Spleen (tissue), 7 donors: Measurements from ENCODE around the gene RHO.
"Not testable (repeated sequence)": the region's sequence is repeated elsewhere in the genome, so short reads cannot be mapped to it uniquely, and the experiment has no call there.

Experiments used
- CTCF ChIP-seq, 11 experiments: fragments of 200-600 bp in 7 of 11; fragments of 450-650 bp in 4 of 11; sonication (generic) in 4 of 11; IDR thresholded peaks in 8 of 11; conservative IDR thresholded peaks in 3 of 11; 1 replicate in 7 of 11; 2 replicates in 4 of 11; pipeline versions ENCODE4 v1.4.0 to v1.8.0; 2016 to 2021; ENCODE audit warnings: antibody characterized with exemption in 11 of 11, inconsistent platforms in 4 of 11, mild to moderate bottlenecking in 1 of 11
- POLR2A ChIP-seq, 3 donors: fragments of 450-650 bp; IDR thresholded peaks; one replicate each; pipeline ENCODE4 v1.5.1; 2017; ENCODE audit warnings: antibody characterized with exemption in 3 of 3, mild to moderate bottlenecking in 1 of 3
- POLR2AphosphoS5 ChIP-seq, 3 donors: sonication (generic); formaldehyde crosslinking; IDR thresholded peaks; one replicate each; pipeline ENCODE4 v1.5.1; 2017; ENCODE audit warnings: antibody characterized with exemption in 3 of 3
- donor health status: DM: no; HTN: no; CAD: no; lungs with moderate emphysema.
- donor health status: DM: no; HTN: no; CAD: no.
- donor health status: DM: no; HTN: no; CAD: no.

DNA sequence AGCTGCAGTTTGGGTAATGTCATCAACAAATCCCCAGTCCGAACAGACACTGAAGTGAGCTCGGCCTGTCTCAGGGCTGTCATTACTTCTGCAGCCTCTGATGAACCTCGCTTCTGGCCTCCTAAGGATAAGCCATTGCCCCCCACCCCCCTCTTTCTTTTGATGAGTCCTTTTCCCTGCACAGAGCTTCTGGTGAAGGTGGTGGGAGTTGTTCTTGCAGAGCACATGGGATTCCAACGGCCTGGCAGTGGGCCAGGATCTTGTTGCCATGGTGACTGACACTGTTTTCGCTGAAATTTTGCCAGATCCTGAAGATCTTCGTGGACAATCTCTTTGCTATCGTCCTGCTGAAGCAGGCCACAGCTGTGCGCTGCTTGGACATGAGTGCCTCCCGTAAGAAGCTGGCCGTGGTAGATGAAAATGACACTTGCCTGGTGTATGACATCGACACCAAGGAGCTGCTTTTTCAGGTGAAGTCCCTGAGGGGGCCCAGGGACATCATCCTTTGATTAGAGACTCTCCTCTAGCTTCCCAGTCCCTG, 47.1 kb upstream of the RHO start:
- not testable (repeated sequence) for TF ChIP-seq POLR2A (IDR thresholded peaks at IDR 0.05); CTCF (IDR thresholded peaks at IDR 0.05 in 8 of 11, conservative IDR thresholded peaks at IDR 0.05 in 3 of 11); POLR2AphosphoS5 (IDR thresholded peaks at IDR 0.05)
